DMS153 (cell line): ENCODE measurements around the gene HERC2.
"Not testable (repeated sequence)": the region's sequence is repeated elsewhere in the genome, so short reads cannot be mapped to it uniquely, and the experiment has no call there.

Experiments
- DNase-seq: peaks from one replicate; lab custom pipeline; 2025; lab: John Stamatoyannopoulos, UW

HERC2 gene

DNA sequence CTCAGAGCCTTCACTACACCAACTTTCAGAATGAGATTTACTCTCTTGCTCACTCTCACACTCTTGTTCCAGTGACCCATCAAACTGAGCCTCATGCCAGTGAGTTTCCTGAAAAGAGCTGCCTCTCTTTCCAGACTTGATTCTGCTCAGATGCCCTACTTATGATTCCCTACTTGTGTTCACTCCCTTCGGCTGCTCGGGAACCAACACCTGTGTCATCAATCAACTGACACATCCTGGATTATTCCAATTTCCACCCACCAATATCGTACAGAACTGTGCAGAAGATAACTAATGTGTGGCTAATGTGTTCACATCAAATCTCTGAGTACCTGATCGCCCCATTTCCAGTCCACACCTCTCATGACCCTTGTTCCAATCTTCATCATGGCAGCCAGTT lies 100.3 kb downstream of the HERC2 start:
- DNase-seq: not testable (repeated sequence)

DNA sequence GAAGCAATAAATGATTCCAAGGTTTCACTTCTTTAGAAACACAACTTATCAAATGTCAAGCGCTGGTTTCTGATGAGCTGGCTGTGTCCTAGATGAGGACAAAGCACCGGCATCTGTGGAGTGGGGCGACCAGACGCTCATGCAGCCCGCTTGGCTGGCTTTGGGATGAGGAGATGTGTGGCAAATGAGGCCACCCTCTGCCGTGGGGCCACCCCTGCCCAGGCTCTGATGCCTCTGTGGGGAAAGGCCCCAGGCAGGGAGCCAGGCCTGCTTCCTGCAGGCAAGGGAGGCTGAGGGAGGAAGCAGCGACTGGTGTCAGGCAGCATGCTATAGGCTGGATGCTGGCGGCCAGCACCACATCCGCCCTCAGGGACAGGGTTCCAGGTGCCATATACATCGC lies 102.9 kb downstream of the HERC2 start:
- no peak for DNase-seq

DNA sequence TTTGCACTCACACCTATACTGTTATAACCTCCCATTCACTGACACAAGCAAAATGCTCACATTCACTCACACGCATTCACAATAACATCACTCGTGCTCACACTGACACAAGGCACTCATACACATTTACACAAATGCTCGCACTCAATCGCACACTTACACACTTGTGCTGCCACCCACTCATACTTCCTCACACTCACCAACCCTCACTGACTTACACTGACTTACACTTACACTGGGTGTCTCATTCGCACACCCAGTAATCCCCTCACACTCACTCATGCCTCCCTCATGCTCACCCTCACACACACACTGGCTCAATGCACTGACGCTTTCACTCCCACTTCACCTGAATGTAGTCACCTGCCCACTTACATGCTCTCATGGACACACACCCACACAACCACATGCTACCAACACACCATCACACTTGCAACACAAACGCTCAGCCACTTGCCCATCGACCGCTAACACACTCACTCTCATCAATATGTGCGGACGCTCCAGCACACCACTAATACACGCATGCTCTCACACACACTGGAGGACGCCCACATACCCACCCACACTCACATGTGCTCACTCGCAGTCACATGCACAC lies 104.9 kb downstream of the HERC2 start:
- DNase-seq: not testable (repeated sequence)

DNA sequence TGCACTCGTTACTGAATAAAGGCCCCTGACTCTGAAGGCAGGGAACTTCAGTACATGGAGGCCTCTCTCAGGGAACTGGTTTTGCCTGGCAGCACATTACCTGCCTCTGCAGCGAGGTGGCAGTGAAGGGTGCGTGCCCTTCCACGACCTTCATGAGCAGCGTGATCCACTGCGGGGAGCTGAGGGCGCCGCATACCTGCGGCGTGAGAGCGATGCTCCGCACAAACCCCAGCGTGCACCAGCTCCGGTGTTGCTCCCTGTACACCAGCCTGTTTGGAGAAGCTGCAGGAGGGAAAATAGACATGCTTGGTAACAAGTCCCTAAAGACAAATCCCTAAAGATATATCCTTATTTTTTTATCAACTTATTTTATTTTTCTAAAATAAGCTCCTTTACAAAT lies 106.5 kb downstream of the HERC2 start:
- DNase-seq: not testable (repeated sequence)

DNA sequence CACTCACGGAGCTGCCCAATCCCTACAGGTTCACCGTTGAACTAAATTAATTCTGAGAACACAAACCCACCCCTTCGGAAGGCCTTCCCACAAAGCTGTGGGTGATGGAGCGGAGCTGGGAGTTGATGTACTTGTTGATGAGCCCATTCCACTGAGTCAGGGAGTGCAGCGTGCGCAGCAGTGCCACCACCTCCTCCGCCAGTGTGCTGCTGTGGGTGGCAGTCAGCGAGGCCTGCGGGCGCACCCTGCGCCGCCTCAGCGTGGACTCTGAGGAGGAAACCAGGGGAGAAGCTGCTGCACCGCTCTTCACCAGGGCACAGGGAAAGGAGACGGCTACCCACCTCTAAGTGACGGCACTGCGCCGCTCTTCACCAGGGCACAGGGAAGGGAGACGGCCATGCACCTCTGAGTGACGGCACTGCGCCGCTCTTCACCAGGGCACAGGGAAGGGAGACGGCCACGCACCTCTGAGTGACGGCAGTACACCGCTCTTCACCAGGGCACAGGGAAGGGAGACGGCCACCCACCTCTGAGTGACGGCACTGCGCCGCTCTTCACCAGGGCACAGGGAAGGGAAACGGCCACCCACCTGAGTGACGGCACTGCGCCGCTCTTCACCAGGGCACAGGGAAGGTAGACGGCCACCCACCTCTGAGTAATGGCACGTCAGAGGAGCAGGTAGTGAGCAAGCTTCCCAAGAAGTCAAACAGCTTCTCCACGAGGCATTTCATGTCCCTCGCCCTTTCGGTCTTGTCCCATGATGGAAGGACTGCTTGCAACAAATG lies 107.8 kb downstream of the HERC2 start:
- DNase-seq: not testable (repeated sequence)

- not testable (repeated sequence) for DNase-seq
Measured at GRCh38 chr15:28213393-28213792, 108.6 kb downstream of the HERC2 start.

DNA sequence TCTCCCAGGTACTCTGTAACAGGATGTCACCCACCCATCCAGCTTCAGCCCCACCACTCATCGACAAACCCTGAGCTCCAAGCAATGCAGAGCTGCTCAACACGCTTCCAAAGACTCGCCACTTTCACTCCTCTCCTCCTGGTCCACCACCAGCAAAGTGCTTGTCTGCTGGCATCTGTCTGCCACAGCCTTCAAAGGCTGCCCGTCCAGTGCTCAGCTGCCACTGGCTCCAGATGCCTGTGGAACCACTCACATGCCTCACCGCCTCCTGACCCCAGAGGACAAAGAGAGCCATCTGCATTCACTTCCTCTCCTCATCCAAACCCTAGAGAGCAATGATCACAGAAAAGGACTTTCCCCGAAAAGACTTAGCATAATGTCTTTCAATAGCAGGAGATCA lies 113.4 kb downstream of the HERC2 start:
- no peak for DNase-seq

- DNase-seq: not testable (repeated sequence)
Measured at GRCh38 chr15:28205640-28206039, 116.3 kb downstream of the HERC2 start.

DNA sequence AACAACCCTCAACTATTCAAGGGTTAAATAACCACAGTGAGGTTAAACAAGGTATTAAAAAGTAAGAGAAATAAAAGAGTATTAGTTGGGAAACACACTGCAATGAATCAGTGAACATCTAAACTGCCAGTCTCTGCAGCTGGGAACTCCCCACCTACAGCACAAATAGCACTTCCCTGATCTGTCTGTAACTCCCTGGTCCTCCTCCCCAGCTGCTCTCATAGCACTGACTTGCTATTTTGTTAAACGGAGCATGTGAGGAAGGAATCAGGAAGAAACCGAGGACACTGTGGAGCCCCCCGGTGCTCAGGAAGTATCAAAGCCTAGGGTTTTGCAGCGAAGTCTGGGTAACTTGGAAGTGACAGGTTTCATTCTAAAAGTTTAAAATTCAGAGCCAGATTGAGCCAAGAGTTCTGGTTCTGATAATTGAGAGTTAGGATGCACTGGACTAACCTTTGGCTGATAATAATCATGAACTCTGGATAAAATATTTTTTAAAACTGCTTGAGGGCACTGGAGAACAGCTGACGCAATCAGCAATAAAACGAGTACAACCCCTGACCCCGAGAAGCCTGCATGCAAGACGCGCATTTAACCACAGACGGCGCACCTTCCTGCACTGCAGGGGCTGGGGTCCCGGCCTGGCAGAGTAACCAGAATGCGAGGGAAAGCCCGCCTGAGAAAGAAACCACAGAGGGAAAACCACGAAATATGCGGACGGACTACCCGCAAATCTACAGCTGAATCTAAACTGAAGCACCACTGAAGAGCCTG lies 118.7 kb downstream of the HERC2 start:
- not testable (repeated sequence) for DNase-seq

- not testable (repeated sequence) for DNase-seq
Measured at GRCh38 chr15:28202124-28202523, 119.9 kb downstream of the HERC2 start.

DNA sequence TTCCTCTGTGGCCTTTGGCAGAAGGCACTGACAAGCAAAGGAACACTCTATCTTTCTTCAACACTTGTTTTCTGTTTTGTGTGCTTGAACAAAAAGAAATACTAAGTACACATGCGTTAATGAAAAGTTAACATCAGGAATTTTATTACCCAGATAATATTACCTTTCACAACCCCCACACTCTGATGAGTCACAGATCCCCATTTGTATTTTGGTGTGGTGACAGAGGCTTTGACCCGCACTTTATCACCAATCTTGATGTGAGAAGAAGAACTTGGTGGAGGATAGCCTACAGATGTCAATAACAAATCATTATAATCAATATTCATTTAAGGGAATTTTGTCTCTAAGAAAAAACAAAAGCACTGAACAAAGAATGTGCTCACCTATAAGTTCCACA lies 123.8 kb downstream of the HERC2 start:
- DNase-seq: not testable (repeated sequence)

GRCh38 chr15:28197694-28198093 lies 124.3 kb downstream of the HERC2 start:
- not testable (repeated sequence) for DNase-seq

DNA sequence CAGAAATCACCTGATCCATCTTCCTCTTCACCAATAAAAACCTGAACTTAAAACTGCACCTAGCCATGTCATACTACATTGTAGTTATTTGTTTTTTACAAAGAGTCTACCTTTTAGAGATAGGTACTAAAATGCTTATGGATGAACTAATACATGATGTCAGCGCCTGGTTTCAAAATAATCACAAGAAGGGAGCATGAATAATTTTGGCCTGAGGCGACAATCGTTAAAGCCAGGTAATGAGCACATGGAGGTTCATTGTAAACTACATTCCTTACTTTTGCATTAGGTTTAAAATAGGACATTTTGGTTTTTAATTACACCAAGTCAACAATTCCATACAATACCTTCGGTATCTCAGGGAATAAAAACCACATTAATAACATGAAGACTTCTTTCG lies 125.4 kb downstream of the HERC2 start:
- DNase-seq: not testable (repeated sequence)

DNA sequence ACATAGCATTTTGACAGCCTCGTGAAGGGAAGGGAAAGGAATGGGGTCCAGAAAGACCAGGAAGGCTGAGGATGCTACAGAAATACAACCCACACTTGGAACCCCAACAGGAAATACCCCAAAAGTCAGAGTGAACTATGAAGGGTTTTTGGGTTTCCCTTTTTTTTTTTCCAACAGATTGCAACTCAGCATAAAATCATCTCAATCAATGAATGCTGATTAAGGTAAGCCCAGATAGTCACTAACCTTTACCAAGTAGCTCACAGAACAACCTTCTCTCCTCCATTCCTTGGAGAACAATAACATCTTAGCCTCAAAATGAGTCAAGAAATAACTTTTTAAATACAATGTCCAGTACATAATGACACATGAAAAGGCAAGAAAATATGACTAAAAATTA lies 129.2 kb downstream of the HERC2 start:
- no peak for DNase-seq

GRCh38 chr15:28191832-28192231 lies 130.1 kb downstream of the HERC2 start:
- DNase-seq: no peak

DNA sequence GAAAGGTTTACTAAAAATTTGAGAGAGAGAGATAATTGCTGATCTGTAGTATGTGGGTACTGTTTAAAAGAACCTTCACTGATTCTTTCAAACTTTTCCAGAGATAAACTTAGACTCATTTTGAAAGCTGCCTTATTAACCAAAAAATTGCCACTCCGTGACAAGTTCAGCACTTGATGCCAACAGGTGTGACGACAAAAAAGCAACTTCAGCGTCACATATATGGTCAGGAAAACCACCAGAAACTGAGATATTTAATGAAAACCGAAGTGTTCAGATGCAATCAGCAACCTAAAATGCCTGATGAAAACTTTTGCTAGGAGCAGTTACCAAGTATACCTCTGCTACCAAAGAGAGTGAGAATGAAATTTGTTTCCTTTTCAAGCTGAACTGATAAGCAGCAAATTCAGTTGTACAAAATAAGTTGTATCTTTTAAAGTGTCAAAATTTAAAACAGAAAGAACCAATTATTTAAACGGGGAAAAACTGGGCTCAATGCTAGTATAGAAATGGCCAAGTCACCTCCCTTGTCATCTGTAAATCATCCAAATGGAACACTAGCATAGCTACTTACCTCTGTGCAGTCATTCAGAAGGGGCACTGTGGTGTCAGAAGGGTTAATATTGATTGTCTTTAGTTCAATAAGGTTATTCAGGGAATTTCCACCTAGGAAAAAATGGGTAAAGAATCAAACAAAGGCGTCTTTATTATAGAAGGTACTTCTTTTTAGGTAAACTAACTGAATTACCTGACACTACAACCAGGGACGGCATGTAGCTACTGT lies 131.4 kb downstream of the HERC2 start:
- no peak for DNase-seq

- no peak for DNase-seq
Measured at GRCh38 chr15:28185148-28185895, 136.7 kb downstream of the HERC2 start.

DNA sequence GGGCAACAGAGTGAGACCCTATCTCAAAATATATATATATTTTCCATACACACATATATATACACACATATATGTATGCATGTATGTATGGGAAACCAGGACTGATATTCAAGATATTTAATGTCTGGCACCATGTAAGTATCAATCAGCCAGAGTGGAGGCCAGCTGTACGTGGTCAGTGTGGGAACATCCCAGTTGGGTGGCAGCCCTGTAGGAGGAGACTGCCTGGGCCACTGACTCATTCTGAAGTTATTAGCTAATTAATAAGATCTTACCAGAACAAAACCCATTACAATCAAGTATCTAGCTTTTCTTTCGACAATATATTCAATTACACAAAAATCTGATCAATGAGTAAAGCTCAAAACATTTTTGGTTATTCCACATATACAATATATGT lies 137.8 kb downstream of the HERC2 start:
- no peak for DNase-seq

- no peak for DNase-seq
Measured at GRCh38 chr15:28182731-28183130, 139.2 kb downstream of the HERC2 start.

- DNase-seq: no peak
Measured at GRCh38 chr15:28182216-28182615, 139.8 kb downstream of the HERC2 start.

DNA sequence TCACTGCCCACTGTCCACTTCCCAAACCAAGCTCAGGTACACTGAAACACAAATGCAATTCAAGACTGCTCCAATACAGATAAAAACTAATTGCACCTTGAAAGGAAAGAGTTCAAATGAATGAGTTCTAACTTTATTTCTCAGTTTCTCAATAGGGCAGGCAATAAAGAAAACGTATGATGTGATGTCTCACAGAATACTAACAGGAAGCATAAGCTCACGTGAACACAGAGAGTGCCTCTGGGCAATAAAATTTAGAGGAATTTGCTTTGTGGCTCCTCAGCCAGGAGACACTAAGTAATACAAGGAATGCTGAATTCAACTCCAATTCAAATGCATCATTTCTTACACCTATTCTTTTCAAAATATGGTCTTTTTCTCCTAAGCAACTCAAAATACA lies 140.6 kb downstream of the HERC2 start:
- no peak for DNase-seq
